ENCODE results near the gene SOX12. TPM values are rescaled to one million over a fixed set of nuclear protein-coding genes. Genes with fewer than 3 reads are reported as not detected.

The SOX12 gene
- total and polyA plus RNA-seq, 5 experiments from 2014 or later = 1.3 to 21.7 (median 2.1) TPM

GRCh38 chr20:308427-309038, 16.8 kb upstream of the SOX12 start:
- ATAC-seq (no peak), DNase-seq (no peak)
- no peak overlapping the region for H3K4me3 Mint-ChIP-seq
- POLR2A ChIA-PET = interaction anchor here (1.0 to 3.6 kb wide), 3 partner anchors 11 to 20 kb away, joined by 3 to 20 read pairs (median 3); partner anchors contain the start of gene ZCCHC3
- no peaks in the 10 kb centered on the region for H3K36me3 Mint-ChIP-seq
- H3K4me1 Mint-ChIP-seq = peaks cover 11 to 19% (median 17%) of the 10 kb centered on the region in 4 donors
- H3K27me3 Mint-ChIP-seq = no peaks in the 10 kb centered on the region
- no peaks in the 10 kb centered on the region for H3K9me3 Mint-ChIP-seq
- peak overlapping the region in 3 of 10 donors; percentile 22 to 31 (median 28) for H3K27ac Mint-ChIP-seq

- POLR2A ChIA-PET = interaction anchor here (1.4 to 3.6 kb wide), 2 partner anchors 11 to 16 kb away, joined by 8 to 20 read pairs; partner anchors contain the start of genes SOX12 and ZCCHC3
- H3K4me1 Mint-ChIP-seq = peaks cover 11 to 19% (median 17%) of the 10 kb centered on the region in 4 donors
- no peaks in the 10 kb centered on the region for H3K36me3 Mint-ChIP-seq
- H3K27me3 Mint-ChIP-seq = no peaks in the 10 kb centered on the region
- H3K27ac Mint-ChIP-seq = peak overlapping the region in 9 of 10 donors; percentile 6 to 85 (median 64)
- ATAC-seq (no peak), DNase-seq (no peak)
- peak overlapping the region in 9 of 10 donors; percentile 46 to 87 (median 81) for H3K4me3 Mint-ChIP-seq
- H3K9me3 Mint-ChIP-seq = no peaks in the 10 kb centered on the region
Observed at GRCh38 chr20:309306-309840, 16.0 kb upstream of the SOX12 start.

GRCh38 chr20:309841-310644, 15.3 kb upstream of the SOX12 start:
- ATAC-seq = peak; percentile 100
- Mint-ChIP-seq H3K9me3 (no peaks in the 10 kb centered on the region), H3K27ac (peak overlapping the region; percentile 27 to 93 (median 86)), H3K4me3 (peak overlapping the region; percentile 81 to 93 (median 87)), H3K36me3 (no peaks in the 10 kb centered on the region), H3K27me3 (no peaks in the 10 kb centered on the region), H3K4me1 (peaks cover 11 to 19% (median 17%) of the 10 kb centered on the region in 4 donors)
- POLR2A ChIA-PET = interaction anchor here (0.7 to 3.6 kb wide), 5 partner anchors 10 to 84 kb away, joined by 3 to 20 read pairs (median 3); partner anchors contain the start of genes SOX12 and ZCCHC3
- DNase-seq = peak; percentile 63 to 94 (median 84)

GRCh38 chr20:310645-311044, 14.7 kb upstream of the SOX12 start:
- H3K4me3 Mint-ChIP-seq = peak overlapping the region; percentile 81 to 93 (median 87)
- DNase-seq (no peak), ATAC-seq (no peak)
- no peaks in the 10 kb centered on the region for H3K27me3 Mint-ChIP-seq
- H3K9me3 Mint-ChIP-seq = no peaks in the 10 kb centered on the region
- peaks cover 11 to 19% (median 17%) of the 10 kb centered on the region in 4 donors for H3K4me1 Mint-ChIP-seq
- peak overlapping the region in 5 of 10 donors; percentile 23 to 92 (median 83) for H3K27ac Mint-ChIP-seq
- POLR2A ChIA-PET = interaction anchor here (0.7 to 3.6 kb wide), 5 partner anchors 10 to 84 kb away, joined by 3 to 20 read pairs (median 3); partner anchors contain the start of genes SOX12 and ZCCHC3
- no peaks in the 10 kb centered on the region for H3K36me3 Mint-ChIP-seq

- H3K4me3 Mint-ChIP-seq = peak overlapping the region in 5 of 10 donors; percentile 34 to 75 (median 63)
- H3K9me3 Mint-ChIP-seq = no peaks in the 10 kb centered on the region
- H3K27ac Mint-ChIP-seq = no peak overlapping the region
- H3K36me3 Mint-ChIP-seq = no peaks in the 10 kb centered on the region
- POLR2A ChIA-PET = no interaction called here
- DNase-seq (no peak), ATAC-seq (no peak)
- H3K4me1 Mint-ChIP-seq = peaks cover 13 to 19% (median 17%) of the 10 kb centered on the region in 4 donors
- H3K27me3 Mint-ChIP-seq = no peaks in the 10 kb centered on the region
Observed at GRCh38 chr20:311609-312008, 13.7 kb upstream of the SOX12 start.

- POLR2A ChIA-PET = no interaction called here
- ATAC-seq = no peak
- H3K9me3 Mint-ChIP-seq = no peaks in the 10 kb centered on the region
Observed at GRCh38 chr20:312067-312466, 13.3 kb upstream of the SOX12 start.

GRCh38 chr20:312866-313265, 12.5 kb upstream of the SOX12 start:
- DNase-seq = no peak
- Mint-ChIP-seq H3K36me3 (no peaks in the 10 kb centered on the region), H3K4me3 (peak overlapping the region in 1 of 10 donors; percentile 8), H3K27me3 (no peaks in the 10 kb centered on the region), H3K27ac (no peak overlapping the region), H3K9me3 (no peaks in the 10 kb centered on the region), H3K4me1 (peaks cover 13 to 19% (median 17%) of the 10 kb centered on the region in 4 donors)
- ATAC-seq = no peak
- POLR2A ChIA-PET = interaction anchor here (0.6 to 0.9 kb wide), 2 partner anchors 11 to 15 kb away, joined by 3 to 4 read pairs; partner anchors contain the start of gene ZCCHC3

More at GRCh38 chr20:312067-312466, 13.3 kb upstream of the SOX12 start:
- no peaks in the 10 kb centered on the region for H3K36me3 Mint-ChIP-seq
- no peak overlapping the region for H3K27ac Mint-ChIP-seq
- peaks cover 13 to 19% (median 17%) of the 10 kb centered on the region in 4 donors for H3K4me1 Mint-ChIP-seq
- no peaks in the 10 kb centered on the region for H3K27me3 Mint-ChIP-seq
- DNase-seq = no peak
- no peak overlapping the region for H3K4me3 Mint-ChIP-seq

- DNase-seq (no peak), ATAC-seq (no peak)
- Mint-ChIP-seq H3K27me3 (no peaks in the 10 kb centered on the region), H3K27ac (no peak overlapping the region), H3K9me3 (no peaks in the 10 kb centered on the region), H3K36me3 (no peaks in the 10 kb centered on the region), H3K4me1 (peaks cover 13 to 19% (median 17%) of the 10 kb centered on the region in 4 donors), H3K4me3 (no peak overlapping the region)
- POLR2A ChIA-PET = interaction anchor here (0.6 to 0.9 kb wide), 3 partner anchors 11 to 16 kb away, joined by 3 to 4 read pairs (median 3); partner anchors contain the start of gene ZCCHC3
Observed at GRCh38 chr20:313402-313801, 11.9 kb upstream of the SOX12 start.

- ATAC-seq = no peak
- no peak overlapping the region for H3K4me3 Mint-ChIP-seq
- H3K4me1 Mint-ChIP-seq = peaks cover 13 to 19% (median 17%) of the 10 kb centered on the region in 4 donors
- H3K36me3 Mint-ChIP-seq = no peaks in the 10 kb centered on the region
- H3K27ac Mint-ChIP-seq = no peak overlapping the region
- POLR2A ChIA-PET = interaction anchor here (0.9 kb wide), 1 partner anchor 12 kb away, joined by 3 read pairs; no protein-coding TSS in a partner anchor
- no peaks in the 10 kb centered on the region for H3K27me3 Mint-ChIP-seq
- no peak for DNase-seq
- H3K9me3 Mint-ChIP-seq = no peaks in the 10 kb centered on the region
Observed at GRCh38 chr20:313948-314347, 11.4 kb upstream of the SOX12 start.

- no peaks in the 10 kb centered on the region for H3K9me3 Mint-ChIP-seq
- H3K27me3 Mint-ChIP-seq = no peaks in the 10 kb centered on the region
- no peak overlapping the region for H3K27ac Mint-ChIP-seq
- POLR2A ChIA-PET = no interaction called here
- ATAC-seq = no peak
- H3K36me3 Mint-ChIP-seq = no peaks in the 10 kb centered on the region
- peaks cover 0 to 4% (median 3%) of the 10 kb centered on the region in 4 donors for H3K4me1 Mint-ChIP-seq
- H3K4me3 Mint-ChIP-seq = no peak overlapping the region
- no peak for DNase-seq
Observed at GRCh38 chr20:316316-317068, 8.9 kb upstream of the SOX12 start.

GRCh38 chr20:324177-325044, 941 bp upstream of the SOX12 start:
- H3K36me3 Mint-ChIP-seq = no peaks in the 10 kb centered on the region
- no peaks in the 10 kb centered on the region for H3K9me3 Mint-ChIP-seq
- DNase-seq = peak; percentile 79 to 93 (median 88)
- H3K27me3 Mint-ChIP-seq = no peaks in the 10 kb centered on the region
- POLR2A ChIA-PET = interaction anchor here (0.6 to 5.5 kb wide), 10 partner anchors 12 to 796 kb away, joined by 3 to 140 read pairs (median 8); partner anchors contain the start of genes RBCK1, TBC1D20 and ZCCHC3
- peaks cover 9 to 33% (median 29%) of the 10 kb centered on the region in 4 donors for H3K4me1 Mint-ChIP-seq
- peak overlapping the region; percentile 61 to 97 (median 95) for H3K27ac Mint-ChIP-seq
- H3K4me3 Mint-ChIP-seq = peak overlapping the region; percentile 87 to 96 (median 92)
- peak; percentile 53 to 60 for ATAC-seq

Data from naive thymus-derived CD8-positive, alpha-beta T cell (primary cell).